HG02885 (cell line): ENCODE measurements around the gene KRTAP10-6.
"Not testable (repeated sequence)": the region's sequence is repeated elsewhere in the genome, so short reads cannot be mapped to it uniquely, and the experiment has no call there.

Experiments used
- ATAC-seq: cut with Tn5 transposase; IDR thresholded peaks from one replicate; pipeline ENCODE4 v1.9.1; 2021; ENCODE audit warnings: mild to moderate bottlenecking; ENCODE audit not compliant: unreplicated experiment, poor library complexity

KRTAP10-6 gene

GRCh38 chr21:44580231-44580821 is 12.0 kb downstream of the KRTAP10-6 start, which contains the start of gene KRTAP10-5:
Gene KRTAP10-5 (minus strand): TSS chr21:44580604. CDS start chr21:44580578, 26 bp downstream.
- ATAC-seq = not testable (repeated sequence)

DNA sequence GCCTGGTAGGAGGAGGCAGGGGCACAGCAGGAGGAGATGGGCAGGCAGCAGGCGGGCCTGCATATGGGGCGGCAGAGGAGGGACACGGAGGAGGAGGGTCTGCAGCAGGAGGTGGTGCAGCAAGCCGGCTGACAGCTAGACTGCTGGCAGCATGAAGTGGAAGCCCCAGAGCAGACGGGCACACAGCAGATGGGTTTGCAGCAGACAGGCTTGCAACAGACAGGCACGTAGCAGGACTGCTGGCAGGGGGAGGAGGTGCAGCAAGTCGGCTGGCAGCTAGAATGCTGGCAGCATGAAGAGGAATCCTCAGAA is 12.5 kb downstream of the KRTAP10-6 start:
- no peak for ATAC-seq

DNA sequence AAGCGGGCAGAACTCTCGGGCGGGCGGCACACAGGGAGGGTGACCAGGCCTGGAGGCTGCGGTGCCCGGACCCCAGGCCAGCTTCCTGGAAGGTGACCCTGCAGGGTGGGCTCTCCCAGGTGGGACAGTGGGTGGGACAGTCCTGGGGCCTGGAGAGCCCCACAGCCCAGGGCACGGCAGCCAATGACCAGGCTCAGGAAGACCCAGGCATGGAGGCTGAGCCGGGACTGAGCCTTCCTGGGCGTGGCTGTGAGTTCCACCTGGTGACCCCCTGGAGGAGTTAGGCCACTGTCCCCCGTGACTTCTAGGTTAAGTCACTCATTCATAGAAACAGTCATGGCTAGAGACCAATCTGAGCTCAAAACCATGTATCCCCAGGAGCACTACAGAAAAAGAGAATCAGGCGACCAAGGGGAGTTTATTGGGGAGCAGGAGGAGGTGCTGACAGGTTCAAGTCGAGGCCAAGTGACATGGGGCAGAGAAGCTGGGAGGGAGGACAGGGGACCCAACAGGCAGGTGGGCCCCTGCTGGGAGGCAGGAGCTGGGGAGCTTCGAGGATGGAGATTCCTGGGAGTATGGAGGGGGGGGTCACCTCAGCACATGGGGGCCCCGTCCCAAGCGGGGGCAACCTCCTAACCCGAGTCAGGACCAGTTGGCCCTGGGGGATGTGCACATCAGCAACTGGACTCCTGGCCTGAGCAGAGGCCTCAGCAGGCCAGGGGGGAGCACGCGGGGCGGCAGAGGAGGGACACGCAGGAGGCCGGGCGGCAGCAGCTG is 13.1 kb downstream of the KRTAP10-6 start:
- ATAC-seq = no peak

GRCh38 chr21:44578371-44579055 is 13.8 kb downstream of the KRTAP10-6 start:
- ATAC-seq = no peak

GRCh38 chr21:44576025-44576420 is 16.3 kb downstream of the KRTAP10-6 start:
- no peak for ATAC-seq

- ATAC-seq = no peak
Measured at GRCh38 chr21:44575307-44576024, 16.8 kb downstream of the KRTAP10-6 start.

DNA sequence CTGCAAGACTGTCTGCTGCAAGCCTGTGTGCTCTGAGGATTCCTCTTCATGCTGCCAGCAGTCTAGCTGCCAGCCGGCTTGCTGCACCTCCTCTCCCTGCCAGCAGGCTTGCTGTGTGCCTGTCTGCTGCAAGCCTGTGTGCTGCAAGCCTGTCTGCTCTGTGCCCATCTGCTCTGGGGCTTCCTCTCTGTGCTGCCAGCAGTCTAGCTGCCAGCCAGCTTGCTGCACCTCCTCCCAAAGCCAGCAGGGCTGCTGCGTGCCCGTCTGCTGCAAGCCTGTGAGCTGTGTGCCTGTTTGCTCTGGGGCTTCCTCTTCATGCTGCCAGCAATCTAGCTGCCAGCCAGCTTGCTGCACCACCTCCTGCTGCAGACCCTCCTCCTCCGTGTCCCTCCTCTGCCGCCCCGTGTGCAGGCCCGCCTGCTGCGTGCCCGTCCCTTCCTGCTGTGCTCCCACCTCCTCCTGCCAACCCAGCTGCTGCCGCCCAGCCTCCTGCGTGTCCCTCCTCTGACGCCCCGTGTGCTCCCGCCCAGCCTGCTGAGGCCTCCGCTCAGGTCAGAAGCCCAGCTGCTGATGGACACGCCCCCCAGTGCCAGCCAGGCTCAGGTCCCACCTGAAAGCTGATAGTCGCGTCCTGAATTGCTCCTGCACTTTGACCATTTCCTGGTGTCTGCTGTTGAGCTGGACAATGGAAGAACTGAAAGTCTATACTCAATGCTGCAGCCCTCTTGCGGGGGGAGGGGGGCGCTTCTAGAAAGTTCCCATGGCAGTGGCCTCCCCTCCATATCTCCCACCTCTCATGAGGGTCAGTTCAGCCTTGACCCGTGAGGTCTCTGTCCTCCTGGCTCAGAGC is 17.6 kb downstream of the KRTAP10-6 start:
- no peak for ATAC-seq

DNA sequence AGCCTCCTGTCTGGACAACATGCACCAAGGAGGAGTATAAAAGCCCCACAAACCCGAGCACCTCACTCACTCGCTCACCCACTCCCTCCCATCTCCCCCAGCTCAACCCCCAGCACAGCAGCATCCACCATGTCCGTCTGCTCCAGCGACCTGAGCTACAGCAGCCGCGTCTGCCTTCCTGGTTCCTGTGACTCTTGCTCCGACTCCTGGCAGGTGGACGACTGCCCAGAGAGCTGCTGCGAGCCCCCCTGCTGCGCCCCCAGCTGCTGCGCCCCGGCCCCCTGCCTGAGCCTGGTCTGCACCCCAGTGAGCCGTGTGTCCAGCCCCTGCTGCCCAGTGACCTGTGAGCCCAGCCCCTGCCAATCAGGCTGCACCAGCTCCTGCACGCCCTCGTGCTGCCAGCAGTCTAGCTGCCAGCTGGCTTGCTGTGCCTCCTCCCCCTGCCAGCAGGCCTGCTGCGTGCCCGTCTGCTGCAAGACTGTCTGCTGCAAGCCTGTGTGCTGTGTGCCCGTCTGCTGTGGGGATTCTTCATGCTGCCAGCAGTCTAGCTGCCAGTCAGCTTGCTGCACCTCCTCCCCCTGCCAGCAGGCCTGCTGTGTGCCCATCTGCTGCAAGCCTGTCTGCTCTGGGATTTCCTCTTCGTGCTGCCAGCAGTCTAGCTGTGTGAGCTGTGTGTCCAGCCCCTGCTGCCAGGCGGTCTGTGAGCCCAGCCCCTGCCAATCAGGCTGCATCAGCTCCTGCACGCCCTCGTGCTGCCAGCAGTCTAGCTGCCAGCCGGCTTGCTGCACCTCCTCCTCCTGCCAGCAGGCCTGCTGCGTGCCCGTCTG is 18.5 kb downstream of the KRTAP10-6 start, which contains the start of gene KRTAP10-4:
Gene KRTAP10-4 (plus strand): TSS at position 100 of the 827 bp plus-strand sequence. CDS start 30 bp downstream, at position 130.
- not testable (repeated sequence) for ATAC-seq

- ATAC-seq = no peak
Measured at GRCh38 chr21:44572959-44573583, 19.2 kb downstream of the KRTAP10-6 start.

GRCh38 chr21:44571844-44572782 is 20.2 kb downstream of the KRTAP10-6 start:
- ATAC-seq = no peak

DNA sequence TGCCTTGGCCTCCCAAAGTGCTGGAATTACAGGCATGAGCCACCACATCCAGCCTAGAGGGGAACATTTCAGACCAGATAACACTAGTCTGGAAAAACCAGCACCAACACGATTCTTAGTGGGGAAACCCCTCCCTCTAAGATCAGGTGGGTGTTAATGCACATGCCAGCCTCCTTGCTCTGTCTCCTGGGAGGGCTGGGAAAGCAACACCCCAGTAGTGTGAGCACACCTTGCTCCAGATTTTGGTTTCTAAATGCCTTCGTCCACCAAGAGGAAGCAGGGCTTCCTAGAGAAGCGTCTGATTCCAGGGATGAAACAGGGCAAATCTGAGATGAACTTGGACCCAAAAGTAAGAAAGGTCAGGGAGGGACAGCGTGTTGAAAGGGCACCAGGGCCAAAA is 21.0 kb downstream of the KRTAP10-6 start:
- no peak for ATAC-seq

DNA sequence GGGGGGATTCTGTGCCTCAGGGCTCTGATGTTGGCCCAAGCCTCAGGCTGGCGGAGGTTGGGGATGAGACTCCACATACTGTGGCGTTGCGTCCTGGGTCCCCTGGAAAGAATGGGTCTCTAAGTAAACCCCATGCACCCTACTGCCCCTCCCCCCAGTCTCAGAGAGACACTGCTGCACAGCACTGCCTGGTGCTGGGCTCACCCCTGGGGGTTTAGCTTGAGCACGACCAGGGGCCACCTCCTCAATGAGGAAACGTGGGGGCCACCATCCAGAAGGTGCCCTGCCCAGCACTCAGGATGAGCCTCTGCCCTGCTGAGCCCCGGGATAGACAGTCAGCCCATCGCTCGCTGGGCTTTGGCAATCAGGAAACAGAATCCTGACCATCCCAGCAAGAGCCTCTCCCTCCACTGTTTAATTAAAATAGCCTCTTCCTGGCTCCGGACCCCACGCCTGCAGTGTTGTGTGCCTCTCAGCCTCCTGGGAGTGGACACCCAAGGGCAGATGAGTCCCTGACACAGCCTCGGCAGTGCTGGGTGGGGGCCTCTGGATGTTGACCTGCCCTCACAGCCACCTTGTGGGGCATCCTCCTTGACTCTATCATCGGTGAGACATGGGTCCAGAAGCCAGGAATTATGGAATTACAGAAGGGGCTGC is 22.3 kb downstream of the KRTAP10-6 start:
- ATAC-seq = no peak

DNA sequence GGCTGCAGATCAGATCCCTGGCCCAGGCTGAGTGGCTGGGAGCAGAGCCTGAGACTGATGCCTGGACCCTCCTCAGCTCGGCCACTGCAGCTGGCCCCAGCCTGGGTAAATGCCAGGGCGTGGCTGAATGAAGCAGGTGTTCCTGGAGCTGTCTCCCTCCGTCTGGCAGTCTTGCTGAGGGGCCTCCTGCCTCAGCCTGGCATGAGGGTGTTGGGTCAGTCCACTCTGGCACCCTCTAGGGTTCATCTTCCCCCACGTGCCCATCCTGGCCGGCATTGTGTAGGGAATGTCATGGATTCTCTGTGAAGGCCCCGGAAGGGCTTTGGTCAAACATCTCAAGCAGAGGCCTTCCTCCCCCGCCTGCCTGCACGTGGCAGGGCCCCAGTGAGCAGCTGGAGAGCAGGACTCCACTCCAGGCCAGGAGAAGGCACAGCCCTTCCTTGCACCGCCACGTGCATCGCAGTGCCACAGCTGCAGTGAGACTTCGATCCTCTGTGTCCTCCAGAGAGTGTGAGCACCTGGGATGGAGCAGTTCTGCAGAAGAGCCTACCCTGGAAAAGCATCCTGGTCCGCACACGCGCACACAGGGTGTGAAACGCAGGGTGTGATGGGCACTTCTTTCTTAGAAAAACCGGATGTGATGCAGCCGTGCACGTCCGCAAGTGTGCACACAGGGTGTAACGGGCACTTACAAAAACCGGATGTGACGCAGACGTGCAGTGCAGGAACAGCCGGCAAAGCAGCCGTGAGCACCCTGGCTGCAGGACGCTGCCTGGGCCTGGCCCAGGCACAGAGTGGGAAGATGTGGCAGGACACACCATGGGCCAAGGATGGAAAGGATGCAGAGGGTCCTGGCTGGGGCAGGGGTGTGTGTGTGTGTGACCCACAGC is 23.4 kb downstream of the KRTAP10-6 start:
- ATAC-seq = no peak

DNA sequence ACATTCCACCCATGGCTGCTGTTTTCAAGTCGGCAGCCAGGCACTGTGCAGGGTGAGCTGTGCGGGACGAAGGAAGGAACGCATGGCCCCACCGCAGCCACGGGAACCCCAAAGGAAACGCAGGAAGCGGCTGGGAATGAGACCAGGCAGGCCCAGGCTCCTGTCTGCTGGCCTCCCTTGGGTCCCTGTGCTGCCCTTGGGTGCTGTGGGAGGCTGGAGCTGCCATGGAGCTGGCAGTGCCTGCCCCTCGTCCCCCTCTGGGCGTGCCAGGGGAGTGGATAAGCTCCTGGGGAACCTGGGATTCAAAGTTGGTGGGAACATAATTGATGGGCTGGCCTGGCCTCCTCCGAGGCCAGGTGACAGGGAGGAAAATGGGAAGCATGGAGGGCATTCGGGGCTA is 24.0 kb downstream of the KRTAP10-6 start:
- ATAC-seq = no peak

GRCh38 chr21:44567481-44568171 is 24.7 kb downstream of the KRTAP10-6 start:
- no peak for ATAC-seq
